GM19372 (cell line): ENCODE data around the gene PGBD5.

Source experiments
- ATAC-seq: cut with Tn5 transposase; IDR thresholded peaks from one replicate; pipeline ENCODE4 v1.9.1; 2021; ENCODE audit warnings: mild to moderate bottlenecking, low read depth, moderate library complexity; ENCODE audit not compliant: unreplicated experiment

Gene PGBD5

GRCh38 chr1:230286166-230286889, 139.8 kb downstream of the PGBD5 start:
- no peak for ATAC-seq

GRCh38 chr1:230285351-230285750, 140.8 kb downstream of the PGBD5 start:
- ATAC-seq = no peak

- no peak for ATAC-seq
Measured at GRCh38 chr1:230284891-230285290, 141.2 kb downstream of the PGBD5 start.

GRCh38 chr1:230283678-230284077, 142.5 kb downstream of the PGBD5 start:
- no peak for ATAC-seq

- ATAC-seq = no peak
Measured at GRCh38 chr1:230282157-230282556, 144.0 kb downstream of the PGBD5 start.

- no peak for ATAC-seq
Measured at GRCh38 chr1:230281556-230281955, 144.6 kb downstream of the PGBD5 start.

GRCh38 chr1:230280906-230281413, 145.2 kb downstream of the PGBD5 start:
- ATAC-seq = no peak

GRCh38 chr1:230280054-230280795, 145.9 kb downstream of the PGBD5 start:
- no peak for ATAC-seq

GRCh38 chr1:230279583-230279945, 146.6 kb downstream of the PGBD5 start:
- no peak for ATAC-seq

- no peak for ATAC-seq
Measured at GRCh38 chr1:230278871-230279582, 147.1 kb downstream of the PGBD5 start.

- no peak for ATAC-seq
Measured at GRCh38 chr1:230278376-230278775, 147.8 kb downstream of the PGBD5 start.

GRCh38 chr1:230277201-230278025, 148.7 kb downstream of the PGBD5 start:
- ATAC-seq = no peak

- no peak for ATAC-seq
Measured at GRCh38 chr1:230276401-230276800, 149.7 kb downstream of the PGBD5 start.

- no peak for ATAC-seq
Measured at GRCh38 chr1:230274254-230274653, 151.9 kb downstream of the PGBD5 start.

- no peak for ATAC-seq
Measured at GRCh38 chr1:230273141-230273710, 152.9 kb downstream of the PGBD5 start.

- no peak for ATAC-seq
Measured at GRCh38 chr1:230272557-230272956, 153.6 kb downstream of the PGBD5 start.

- no peak for ATAC-seq
Measured at GRCh38 chr1:230271300-230272035, 154.7 kb downstream of the PGBD5 start.

GRCh38 chr1:230270559-230271281, 155.4 kb downstream of the PGBD5 start:
- no peak for ATAC-seq

- no peak for ATAC-seq
Measured at GRCh38 chr1:230270185-230270558, 156.0 kb downstream of the PGBD5 start.
